ENCODE measurements around the gene KRTAP5-7.

DNA sequence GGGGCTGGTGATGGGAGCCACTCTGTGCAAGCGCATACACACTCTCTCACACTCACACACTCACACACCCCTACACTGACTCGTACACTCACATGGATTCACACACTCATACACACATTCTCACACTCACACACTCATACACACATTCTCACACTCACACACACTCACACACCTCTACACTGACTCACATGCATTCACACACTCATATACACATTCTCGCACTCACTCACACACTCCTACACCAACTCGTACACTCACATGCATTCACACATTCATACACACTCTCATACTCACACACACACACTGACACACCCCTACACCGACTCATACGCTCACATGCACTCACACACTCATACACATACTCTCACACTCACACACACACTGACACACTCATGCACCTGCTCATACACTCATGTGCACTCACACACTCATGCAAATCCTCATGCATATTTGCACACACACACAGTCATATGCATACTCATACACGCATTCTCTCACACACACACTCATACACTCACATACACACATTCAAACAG, 50.5 kb downstream of the KRTAP5-7 start:
- no peak for TF ChIP-seq EZH2phosphoT487 (IDR thresholded peaks at IDR 0.05; ENCODE audit: borderline replicate concordance)
- TF ChIP-seq, protein P1, sequence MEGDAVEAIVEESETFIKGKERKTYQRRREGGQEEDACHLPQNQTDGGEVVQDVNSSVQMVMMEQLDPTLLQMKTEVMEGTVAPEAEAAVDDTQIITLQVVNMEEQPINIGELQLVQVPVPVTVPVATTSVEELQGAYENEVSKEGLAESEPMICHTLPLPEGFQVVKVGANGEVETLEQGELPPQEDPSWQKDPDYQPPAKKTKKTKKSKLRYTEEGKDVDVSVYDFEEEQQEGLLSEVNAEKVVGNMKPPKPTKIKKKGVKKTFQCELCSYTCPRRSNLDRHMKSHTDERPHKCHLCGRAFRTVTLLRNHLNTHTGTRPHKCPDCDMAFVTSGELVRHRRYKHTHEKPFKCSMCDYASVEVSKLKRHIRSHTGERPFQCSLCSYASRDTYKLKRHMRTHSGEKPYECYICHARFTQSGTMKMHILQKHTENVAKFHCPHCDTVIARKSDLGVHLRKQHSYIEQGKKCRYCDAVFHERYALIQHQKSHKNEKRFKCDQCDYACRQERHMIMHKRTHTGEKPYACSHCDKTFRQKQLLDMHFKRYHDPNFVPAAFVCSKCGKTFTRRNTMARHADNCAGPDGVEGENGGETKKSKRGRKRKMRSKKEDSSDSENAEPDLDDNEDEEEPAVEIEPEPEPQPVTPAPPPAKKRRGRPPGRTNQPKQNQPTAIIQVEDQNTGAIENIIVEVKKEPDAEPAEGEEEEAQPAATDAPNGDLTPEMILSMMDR (conservative IDR thresholded peaks at IDR 0.05; ENCODE audit: low read length), result no peak
